Activated effector memory CD4-positive, alpha-beta T cell treated with Interleukin-2 at 50 U/mL for 16 hours (primary cell): Measurements from ENCODE around the gene HMGXB4.
A peak's percentile ranks its signal among the peaks of the same experiment; 100 is the strongest.

Experiments used
- DNase-seq: peaks from one replicate; pipeline ENCODE4 v3.0.0-alpha.2; 2020

HMGXB4 gene

DNA sequence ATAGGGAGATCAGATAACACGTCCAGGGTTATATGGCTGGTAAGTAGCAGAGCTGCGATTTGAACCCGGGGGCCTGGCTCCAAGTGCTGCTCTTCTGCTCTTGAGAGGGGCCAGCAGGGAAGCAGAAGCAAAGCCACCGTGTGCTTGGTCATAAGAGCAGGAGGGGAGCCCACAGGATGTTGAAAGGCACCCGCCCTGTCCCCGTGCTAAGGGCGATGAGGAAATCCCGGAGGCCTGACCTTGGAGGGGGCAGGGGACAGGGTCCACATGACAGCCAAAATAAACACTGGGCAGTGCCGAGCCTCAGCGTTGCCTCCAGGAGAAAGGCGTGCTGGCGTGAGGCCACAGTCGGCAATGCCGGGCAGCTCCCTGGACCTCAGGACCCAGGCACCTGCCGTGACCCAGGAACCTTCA, 71.2 kb downstream of the HMGXB4 start:
- no peak for DNase-seq

DNA sequence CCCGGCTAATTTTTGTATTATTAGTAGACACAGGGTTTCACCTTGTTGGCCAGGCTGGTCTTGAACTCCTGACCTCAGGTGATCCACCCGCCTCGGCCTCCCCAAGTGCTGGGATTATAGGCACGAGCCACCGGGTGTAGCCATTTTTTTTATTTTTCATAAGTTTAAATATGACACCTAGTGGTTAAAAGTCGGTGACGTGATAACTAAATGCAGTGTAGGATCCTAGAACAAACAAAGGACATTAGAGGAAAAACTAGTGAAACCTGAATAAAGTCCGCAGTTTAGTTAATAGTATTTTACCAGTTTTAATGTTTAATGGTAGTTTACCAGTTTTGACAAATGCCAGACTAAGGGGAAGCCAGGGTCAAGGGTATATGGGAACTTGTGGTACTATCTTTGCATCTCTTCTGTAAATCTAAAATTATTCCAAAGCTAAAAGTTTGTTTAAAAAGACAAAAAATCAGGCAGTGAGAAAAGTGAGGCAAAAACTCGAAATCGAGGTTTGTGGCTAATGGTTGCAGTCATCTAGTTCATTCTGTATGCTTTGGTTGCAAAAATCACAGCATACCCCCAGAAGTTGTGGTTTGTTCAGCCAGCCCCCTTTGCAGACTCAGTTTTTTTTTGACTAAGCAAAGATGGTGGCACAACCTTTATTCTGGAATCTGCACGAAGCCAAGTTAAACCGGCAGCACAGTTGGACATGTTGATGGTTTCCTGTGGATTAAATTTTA, 72.0 kb downstream of the HMGXB4 start:
- DNase-seq, result no peak

DNA sequence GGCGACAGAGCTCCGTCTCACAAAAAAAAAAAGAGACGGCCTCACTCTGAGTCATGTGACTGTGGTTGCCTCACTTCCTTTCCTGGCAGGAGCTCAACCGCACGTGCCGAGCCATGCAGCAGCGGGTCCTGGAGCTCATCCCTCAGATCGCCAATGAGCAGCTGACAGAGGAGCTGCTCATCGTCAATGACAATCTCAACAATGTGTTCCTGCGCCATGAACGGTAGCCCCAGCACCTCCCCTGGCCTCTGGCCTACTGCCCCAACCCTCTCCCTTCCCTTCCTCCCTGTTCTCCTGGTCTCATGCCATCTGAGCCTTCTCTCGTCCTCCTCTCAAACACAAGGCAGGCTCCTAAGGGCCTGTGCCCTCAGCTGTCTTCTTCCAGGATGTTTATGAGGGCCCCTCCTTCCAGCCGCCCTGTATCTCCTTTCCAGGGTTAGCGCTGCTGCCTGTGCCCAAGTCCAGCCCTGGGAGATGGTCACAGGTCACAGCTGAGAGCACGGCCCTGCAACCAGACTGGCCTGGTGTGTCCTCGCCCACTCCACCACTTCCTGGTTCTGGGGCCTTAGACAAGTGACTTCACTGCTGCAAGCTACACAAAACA, 73.1 kb downstream of the HMGXB4 start:
- DNase-seq, result peak; percentile 43

DNA sequence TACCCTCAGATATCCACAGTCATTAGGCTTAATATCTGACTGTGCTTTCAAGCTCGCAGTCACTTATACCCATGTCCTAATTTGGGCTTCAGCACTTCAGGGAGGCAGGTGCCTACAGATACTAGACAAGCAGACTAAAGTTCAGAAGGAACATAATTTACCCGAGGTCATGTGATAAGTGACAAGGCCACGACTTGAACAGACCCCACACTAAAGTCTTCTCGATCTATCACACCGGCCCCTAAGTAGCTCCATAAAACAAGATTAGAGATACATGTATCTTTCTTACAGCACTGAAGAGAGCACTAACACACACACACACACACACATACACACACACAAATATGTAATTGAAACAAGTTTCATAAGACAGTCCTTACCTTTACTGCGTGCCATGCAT, 75.0 kb downstream of the HMGXB4 start:
- no peak for DNase-seq

DNA sequence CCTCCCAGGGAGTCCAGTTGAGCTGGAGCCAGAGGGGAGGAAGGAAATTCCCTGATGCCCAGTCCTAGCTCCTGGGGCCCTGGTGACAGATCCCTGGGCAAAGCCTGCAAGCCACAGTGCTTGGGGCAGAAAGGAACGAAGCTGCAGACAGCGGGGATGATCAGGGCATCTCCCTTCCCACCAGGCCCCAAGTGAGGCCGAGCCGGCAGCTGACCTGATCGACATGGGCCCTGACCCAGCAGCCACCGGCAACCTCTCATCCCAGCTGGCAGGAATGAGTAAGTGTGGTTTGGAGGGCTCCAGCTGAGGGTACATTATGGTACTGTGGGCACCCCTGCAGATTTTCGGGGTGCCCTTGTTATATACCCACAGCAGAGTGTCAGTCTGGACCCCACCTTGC, 75.9 kb downstream of the HMGXB4 start:
- DNase-seq, result no peak

DNA sequence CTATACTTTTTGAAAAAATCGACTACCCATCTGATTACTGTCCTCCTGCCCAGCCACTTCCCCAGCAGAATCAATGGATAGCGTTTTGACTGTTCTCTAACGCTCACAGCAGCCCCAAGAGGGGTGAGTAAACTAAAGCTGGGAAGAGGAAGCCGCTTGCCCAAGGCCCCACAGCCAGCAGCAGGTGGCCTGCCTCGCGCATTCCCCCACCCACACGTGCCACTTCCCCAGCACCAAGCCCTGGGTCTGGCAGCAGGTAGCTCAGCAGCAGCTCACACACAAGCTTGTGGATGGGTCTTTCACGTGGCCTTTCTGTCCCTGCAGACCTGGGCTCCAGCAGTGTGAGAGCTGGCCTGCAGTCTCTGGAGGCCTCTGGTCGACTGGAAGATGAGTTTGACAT, 76.7 kb downstream of the HMGXB4 start:
- no peak for DNase-seq

DNA sequence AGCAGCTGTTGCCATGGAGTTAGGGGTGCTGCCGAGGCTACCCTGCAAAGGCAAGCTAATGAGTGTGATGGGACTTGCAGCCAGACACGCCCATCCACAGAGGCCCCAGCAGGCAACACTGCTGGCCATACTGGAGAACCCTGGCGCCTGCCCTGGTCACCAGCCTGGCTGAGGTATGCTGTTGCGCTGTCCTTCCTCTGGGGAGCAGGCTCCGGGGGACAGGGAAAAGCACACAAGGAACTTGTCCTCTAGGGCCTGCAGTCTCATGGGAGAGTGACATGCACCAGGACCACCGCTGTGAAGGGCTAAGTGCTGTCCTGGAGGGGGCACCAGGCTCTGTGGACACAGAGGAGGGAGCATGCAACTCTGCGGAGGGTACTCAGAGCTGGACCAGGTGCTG, 78.2 kb downstream of the HMGXB4 start:
- DNase-seq, result no peak

DNA sequence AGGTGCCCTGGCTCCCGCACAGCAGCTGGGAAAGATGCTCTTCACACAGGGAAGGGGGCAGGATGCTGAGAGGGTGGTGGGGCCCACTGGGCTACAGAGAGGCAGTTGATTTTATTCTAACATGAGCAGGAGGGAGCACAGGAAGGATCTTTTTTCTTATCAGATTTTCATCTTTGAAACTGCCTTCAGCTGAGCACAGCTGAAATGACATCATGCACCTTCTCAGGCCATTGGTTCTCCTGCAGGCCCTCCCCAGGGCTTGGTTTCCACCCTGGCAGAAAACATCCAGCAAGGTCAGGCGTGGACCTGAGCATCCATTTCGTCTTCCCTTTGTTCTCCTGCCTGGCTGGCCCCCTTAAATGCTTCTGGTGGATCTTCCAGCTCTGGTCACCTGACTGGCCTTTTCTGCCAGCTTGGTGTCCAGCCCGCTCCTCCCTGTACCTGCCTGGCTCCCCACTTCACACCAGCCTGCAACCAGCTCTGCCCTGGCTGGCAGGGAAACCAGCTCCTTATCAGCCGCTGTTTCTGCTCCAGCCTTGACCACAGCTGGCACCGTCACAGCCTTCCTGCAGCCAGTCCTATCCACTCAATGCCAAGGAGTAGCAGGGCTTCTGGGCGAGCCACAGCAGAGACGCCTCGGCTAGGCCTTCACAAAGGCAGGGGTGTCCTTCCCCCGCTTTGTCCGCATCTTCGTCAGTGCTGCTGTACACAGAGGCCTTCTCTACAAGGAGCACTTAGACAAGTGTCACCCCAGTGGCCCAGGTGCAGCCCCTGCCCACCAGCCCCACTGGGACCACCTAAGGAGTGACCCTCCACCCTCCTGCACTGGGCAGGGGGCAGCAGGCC, 78.9 kb downstream of the HMGXB4 start:
- DNase-seq, result no peak

DNA sequence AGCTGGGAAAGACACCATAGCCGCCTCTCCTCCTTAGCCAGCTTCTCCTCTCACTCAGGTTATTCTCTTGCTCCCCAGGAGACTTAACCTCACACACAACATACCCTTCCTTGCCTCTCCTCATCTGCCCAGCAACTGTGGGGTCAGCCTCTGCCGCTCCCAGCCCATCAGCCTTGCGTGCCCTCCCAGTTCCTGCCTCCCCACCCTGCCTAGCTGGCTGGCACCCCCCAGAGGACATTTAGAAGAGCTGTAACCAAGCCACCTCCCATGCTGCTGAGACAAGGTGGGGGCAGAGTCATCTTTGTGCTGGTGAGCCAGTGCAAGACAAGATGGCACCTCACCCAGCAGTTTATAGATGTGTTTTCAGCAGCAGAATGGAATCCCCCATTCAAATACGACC, 80.6 kb downstream of the HMGXB4 start:
- no peak for DNase-seq

DNA sequence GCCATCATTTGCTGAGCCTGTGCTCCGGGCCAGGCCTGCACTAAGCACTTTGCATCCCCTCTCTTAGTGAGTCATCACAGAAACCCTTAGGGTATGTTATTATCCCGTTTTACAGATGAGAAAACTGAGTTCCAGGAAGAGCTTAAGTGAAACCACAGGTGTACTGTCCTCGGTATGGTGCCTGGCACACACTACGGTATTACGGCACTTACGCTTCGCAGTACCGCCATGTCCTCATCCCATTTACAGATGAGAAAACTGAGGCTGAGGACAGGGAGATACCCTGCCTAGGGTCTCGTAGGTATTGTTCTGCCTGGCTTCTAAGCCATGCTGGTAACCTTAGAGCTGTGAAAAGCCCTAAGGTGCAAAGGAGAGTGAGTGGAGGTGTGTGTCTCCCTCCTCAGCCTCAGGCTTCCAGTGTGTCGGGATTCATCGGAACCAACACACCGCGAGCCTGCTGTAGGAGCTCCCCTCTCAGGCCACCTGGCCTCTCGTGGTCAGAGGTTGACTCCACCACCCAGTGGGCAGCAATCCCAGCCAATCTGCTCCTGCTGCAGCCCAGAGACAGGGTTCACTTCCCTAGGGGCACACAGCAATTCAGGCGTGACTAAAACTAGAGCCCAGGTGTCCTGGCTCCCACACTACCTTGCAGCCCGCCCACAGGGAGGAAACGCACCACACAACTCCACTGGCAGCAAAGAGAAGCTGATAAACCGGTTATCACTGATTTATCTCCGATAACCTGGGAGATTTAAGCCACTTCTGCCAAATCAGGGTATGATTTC, 84.0 kb downstream of the HMGXB4 start:
- DNase-seq, result no peak

DNA sequence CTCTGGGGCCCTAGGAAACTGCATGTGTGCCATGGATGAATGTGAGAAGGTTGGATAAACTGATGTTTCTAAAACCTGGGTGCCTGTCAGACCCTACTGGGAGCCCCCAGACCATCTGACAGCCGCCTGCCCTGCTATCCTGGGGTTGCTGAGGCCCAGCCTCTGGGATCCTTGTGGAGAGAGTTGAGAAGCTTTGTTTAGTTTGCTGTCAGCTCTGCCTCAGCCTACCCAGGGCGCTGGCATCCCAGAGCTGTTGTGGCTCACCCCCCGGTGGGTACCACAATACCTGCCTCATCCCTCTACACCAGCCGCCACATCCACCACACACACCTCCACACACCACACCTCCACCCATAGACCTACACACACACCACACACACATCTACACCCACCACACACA, 85.1 kb downstream of the HMGXB4 start:
- DNase-seq, result no peak

DNA sequence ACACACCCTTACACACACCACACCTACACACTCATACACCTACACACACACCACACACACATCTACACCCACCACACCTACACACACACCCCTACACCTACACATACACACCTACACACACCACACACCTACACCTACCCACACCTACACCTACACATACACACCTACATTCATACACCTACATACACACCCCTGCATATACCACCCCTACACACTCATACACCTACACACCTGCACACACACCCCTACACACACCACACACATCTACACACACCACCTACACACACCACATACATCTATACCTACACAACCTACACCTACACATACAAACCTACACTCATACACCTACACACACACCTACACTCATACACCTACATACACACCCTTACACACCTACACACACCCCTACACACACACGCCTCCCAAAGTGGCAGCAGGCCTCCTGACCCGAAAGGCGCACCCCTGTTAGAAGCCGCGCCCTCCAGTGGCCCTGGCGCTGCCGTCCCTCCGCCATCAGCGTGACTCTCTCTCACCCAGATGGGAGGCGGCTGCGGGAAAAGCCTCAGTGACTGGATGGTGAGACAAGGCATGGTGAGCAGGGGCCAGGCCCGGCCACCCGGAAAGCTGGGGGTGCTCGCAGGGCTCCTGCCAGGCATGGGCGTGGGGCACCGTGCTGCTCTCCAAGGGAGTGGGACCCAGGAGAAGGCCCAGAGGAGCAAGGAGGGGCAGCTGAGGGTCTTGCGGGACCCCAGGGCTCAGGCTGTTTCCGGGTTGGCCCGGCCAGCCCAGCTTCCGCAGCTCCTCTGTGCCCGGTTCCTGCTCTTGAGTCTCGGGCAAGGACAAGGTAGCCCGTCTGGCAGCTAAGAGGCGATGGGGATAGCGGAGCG, 86.6 kb downstream of the HMGXB4 start:
- no peak for DNase-seq

DNA sequence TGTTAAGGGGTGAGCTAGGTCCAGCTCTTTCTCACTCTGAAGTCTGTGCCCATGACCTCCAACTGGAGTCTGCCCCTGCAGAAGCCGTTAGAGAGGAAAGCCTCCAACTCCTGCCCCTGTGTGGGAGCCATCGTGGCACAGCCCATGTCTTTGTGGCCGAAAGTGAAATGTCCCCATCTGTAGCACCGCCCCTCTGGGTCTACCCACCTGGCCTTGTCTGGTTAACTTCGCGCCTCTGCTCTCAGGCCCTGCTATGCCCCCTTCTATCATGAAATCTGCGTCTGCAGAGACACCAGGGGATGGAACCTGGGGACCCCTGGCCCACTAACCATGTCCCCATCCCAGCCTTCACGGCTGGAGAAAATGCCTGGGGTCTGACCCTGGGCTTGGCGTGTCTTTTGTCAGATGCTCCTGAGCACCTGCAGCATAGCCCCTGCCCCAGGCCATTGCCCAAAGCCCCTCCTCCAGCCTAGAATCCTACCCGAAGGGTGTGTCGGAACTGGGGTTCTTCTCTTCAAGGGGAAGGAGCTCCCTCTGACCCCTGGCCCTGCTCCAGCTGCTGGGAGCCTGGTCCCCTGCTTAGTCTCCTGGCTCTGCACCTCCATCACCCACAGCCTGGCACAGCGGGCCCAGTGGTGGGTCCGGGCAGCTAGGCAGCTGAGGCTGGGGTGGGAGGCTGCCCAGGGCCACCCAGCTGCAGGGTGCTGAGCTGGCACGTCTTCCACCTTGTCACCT, 87.8 kb downstream of the HMGXB4 start:
- DNase-seq, result no peak
